Peyer's patch (tissue), 4 donors: ENCODE results near the gene NADK2.
"Not testable (repeated sequence)": the region's sequence is repeated elsewhere in the genome, so short reads cannot be mapped to it uniquely, and the experiment has no call there.

ENCODE experiments used
- POLR2A ChIP-seq, 2 donors: fragments of 450-650 bp; IDR thresholded peaks; one replicate each; pipeline ENCODE4 v1.5.1; 2017; ENCODE audit warnings: antibody characterized with exemption in 2 of 2, mild to moderate bottlenecking in 2 of 2, moderate library complexity in 2 of 2
- TF ChIP-seq, protein P1 (sequence below), 6 experiments: fragments of 450-650 bp in 4 of 6; fragments of 200-600 bp in 2 of 6; sonication (generic) in 1 of 6; IDR thresholded peaks; one replicate each; pipeline ENCODE4 v1.5.1; 2017 to 2019; ENCODE audit warnings: antibody characterized with exemption in 6 of 6, mild to moderate bottlenecking in 3 of 6, moderate library complexity in 1 of 6

DNA sequence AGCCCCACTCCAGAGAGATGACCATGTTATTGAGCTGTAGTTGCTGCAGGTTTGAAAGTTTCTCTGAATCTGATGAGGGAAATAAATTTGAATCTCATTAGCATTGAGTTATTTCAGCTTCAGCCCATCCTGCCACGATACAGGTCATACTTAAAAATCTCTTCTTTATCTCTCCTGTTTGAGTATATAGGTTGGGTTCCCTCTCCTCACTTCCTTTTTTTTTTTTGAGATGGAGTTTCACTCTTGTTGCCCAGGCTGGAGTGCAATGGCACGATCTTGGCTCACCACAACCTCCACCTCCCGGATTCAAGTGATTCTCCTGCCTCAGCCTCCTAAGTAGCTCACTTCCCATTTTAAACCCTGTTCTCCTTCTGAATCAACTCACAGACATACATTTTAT is 42.0 kb upstream of the NADK2 start:
- TF ChIP-seq, protein P1, sequence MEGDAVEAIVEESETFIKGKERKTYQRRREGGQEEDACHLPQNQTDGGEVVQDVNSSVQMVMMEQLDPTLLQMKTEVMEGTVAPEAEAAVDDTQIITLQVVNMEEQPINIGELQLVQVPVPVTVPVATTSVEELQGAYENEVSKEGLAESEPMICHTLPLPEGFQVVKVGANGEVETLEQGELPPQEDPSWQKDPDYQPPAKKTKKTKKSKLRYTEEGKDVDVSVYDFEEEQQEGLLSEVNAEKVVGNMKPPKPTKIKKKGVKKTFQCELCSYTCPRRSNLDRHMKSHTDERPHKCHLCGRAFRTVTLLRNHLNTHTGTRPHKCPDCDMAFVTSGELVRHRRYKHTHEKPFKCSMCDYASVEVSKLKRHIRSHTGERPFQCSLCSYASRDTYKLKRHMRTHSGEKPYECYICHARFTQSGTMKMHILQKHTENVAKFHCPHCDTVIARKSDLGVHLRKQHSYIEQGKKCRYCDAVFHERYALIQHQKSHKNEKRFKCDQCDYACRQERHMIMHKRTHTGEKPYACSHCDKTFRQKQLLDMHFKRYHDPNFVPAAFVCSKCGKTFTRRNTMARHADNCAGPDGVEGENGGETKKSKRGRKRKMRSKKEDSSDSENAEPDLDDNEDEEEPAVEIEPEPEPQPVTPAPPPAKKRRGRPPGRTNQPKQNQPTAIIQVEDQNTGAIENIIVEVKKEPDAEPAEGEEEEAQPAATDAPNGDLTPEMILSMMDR (IDR thresholded peaks at IDR 0.05): not testable (repeated sequence)
- TF ChIP-seq POLR2A (IDR thresholded peaks at IDR 0.05): not testable (repeated sequence)
